HEK293 (cell line): ENCODE data around the gene ZNF865.

Experiments
- CTCF ChIA-PET: fragments of 350-600 bp; formaldehyde crosslinking; extraction: SDS; loops from one replicate; lab custom pipeline; 2021; ENCODE audit warnings: antibody characterized with exemption; lab: Yijun Ruan, JAX
- POLR2A ChIA-PET: fragments of 300-600 bp; formaldehyde crosslinking; extraction: SDS; loops from one replicate; lab custom pipeline; 2020; ENCODE audit warnings: antibody characterized with exemption, inconsistent platforms; lab: Yijun Ruan, JAX
- H3K27ac ChIP-seq: fragments of 200-500 bp; sonication (Bioruptor generic); 2 replicates; pipeline ENCODE4 v1.5.1; 2014; ENCODE audit warnings: low read depth, low read length, control low read depth, inconsistent platforms; ENCODE audit errors: extremely low read depth
- H3K36me3 ChIP-seq, 2 experiments: fragments of 200-500 bp in 1 of 2; sonication (Bioruptor generic) in 1 of 2; 1 replicate in 1 of 2; 2 replicates in 1 of 2; pipeline ENCODE4 v1.5.1; 2014 to 2017; ENCODE audit warnings: inconsistent platforms in 2 of 2, low read length in 2 of 2; ENCODE audit not compliant: control insufficient read depth in 2 of 2, insufficient read depth in 1 of 2
- H3K4me1 ChIP-seq: fragments of 200-500 bp; sonication (Bioruptor generic); 2 replicates; pipeline ENCODE4 v1.5.1; 2014; ENCODE audit warnings: mild to moderate bottlenecking, low read length, inconsistent platforms; ENCODE audit not compliant: control insufficient read depth, insufficient read depth
- H3K4me3 ChIP-seq: 2 replicates; pipeline ENCODE4 v1.5.1; 2011; ENCODE audit warnings: low read depth, mild to moderate bottlenecking, control low read depth, low read length, moderate library complexity
- H3K9me3 ChIP-seq: fragments of 200-500 bp; sonication (Bioruptor generic); 2 replicates; pipeline ENCODE4 v1.5.1; 2014; ENCODE audit warnings: low read depth, low read length, inconsistent platforms; ENCODE audit not compliant: control insufficient read depth, insufficient read depth
- CTCF ChIP-seq: fragments of 450-650 bp; formaldehyde crosslinking; IDR thresholded peaks from 2 replicates; pipeline ENCODE4 v1.5.1; 2016; ENCODE audit warnings: missing biosample characterization, missing genetic modification characterization
- FEZF1 ChIP-seq: fragments of 450-650 bp; formaldehyde crosslinking; IDR thresholded peaks from 2 replicates; pipeline ENCODE4 v1.5.1; 2016; ENCODE audit warnings: missing biosample characterization, missing genetic modification characterization
- HOXC10 ChIP-seq: sonication (generic); formaldehyde crosslinking; IDR thresholded peaks from 2 replicates; pipeline ENCODE4 v1.8.1; 2023; ENCODE audit warnings: mild to moderate bottlenecking, missing genetic modification reagents
- KLF16 ChIP-seq: fragments of 450-650 bp; formaldehyde crosslinking; IDR thresholded peaks from 2 replicates; pipeline ENCODE4 v1.5.1; 2017; ENCODE audit warnings: missing biosample characterization, missing genetic modification characterization
- KLF7 ChIP-seq: fragments of 450-650 bp; formaldehyde crosslinking; IDR thresholded peaks from 2 replicates; pipeline ENCODE4 v1.5.1; 2016; ENCODE audit warnings: missing biosample characterization, missing genetic modification characterization, borderline replicate concordance
- KLF8 ChIP-seq: fragments of 450-650 bp; formaldehyde crosslinking; IDR thresholded peaks from 2 replicates; pipeline ENCODE4 v1.5.1; 2016; ENCODE audit warnings: missing biosample characterization, missing genetic modification characterization
- PRDM1 ChIP-seq: fragments of 450-650 bp; formaldehyde crosslinking; IDR thresholded peaks from 2 replicates; pipeline ENCODE4; 2016; ENCODE audit warnings: missing biosample characterization, missing genetic modification characterization
- PRDM4 ChIP-seq: fragments of 450-650 bp; formaldehyde crosslinking; IDR thresholded peaks from 2 replicates; pipeline ENCODE4 v1.5.1; 2017; ENCODE audit warnings: missing biosample characterization, missing genetic modification characterization
- REPIN1 ChIP-seq: fragments of 450-650 bp; formaldehyde crosslinking; IDR thresholded peaks from 2 replicates; pipeline ENCODE4 v1.5.1; 2017; ENCODE audit warnings: missing biosample characterization, missing genetic modification characterization, low read depth
- SCRT1 ChIP-seq: fragments of 450-650 bp; formaldehyde crosslinking; IDR thresholded peaks from 2 replicates; pipeline ENCODE4 v1.5.1; 2016; ENCODE audit warnings: missing biosample characterization, missing genetic modification characterization, borderline replicate concordance
- ZBTB26 ChIP-seq: fragments of 450-650 bp; formaldehyde crosslinking; optimal IDR thresholded peaks from 2 replicates; pipeline ENCODE3; 2016; ENCODE audit warnings: missing biosample characterization, mild to moderate bottlenecking, missing genetic modification characterization
- ZBTB44 ChIP-seq: fragments of 450-650 bp; IDR thresholded peaks from 2 replicates; pipeline ENCODE4 v1.5.1; 2018; ENCODE audit warnings: missing biosample characterization, mild to moderate bottlenecking, missing genetic modification characterization
- ZFHX2 ChIP-seq: fragments of 450-650 bp; formaldehyde crosslinking; conservative IDR thresholded peaks from 2 replicates; pipeline ENCODE4 v1.5.1; 2016; ENCODE audit warnings: missing biosample characterization, missing genetic modification characterization
- ZNF114 ChIP-seq: fragments of 450-650 bp; formaldehyde crosslinking; IDR thresholded peaks from 2 replicates; pipeline ENCODE4 v1.5.0; 2017; ENCODE audit warnings: missing biosample characterization, missing genetic modification characterization
- ZNF211 ChIP-seq: fragments of 450-650 bp; formaldehyde crosslinking; IDR thresholded peaks from 2 replicates; pipeline ENCODE4 v1.5.1; 2016; ENCODE audit warnings: low read depth, missing biosample characterization, missing genetic modification characterization
- ZNF239 ChIP-seq: fragments of 450-650 bp; formaldehyde crosslinking; IDR thresholded peaks from 2 replicates; pipeline ENCODE4 v1.5.1; 2016; ENCODE audit warnings: missing biosample characterization, missing genetic modification characterization
- ZNF26 ChIP-seq: fragments of 450-650 bp; formaldehyde crosslinking; IDR thresholded peaks from 2 replicates; pipeline ENCODE4 v1.5.1; 2016; ENCODE audit warnings: missing biosample characterization, missing genetic modification characterization
- ZNF311 ChIP-seq: fragments of 450-650 bp; formaldehyde crosslinking; IDR thresholded peaks from 2 replicates; pipeline ENCODE4 v1.5.1; 2017; ENCODE audit warnings: missing biosample characterization, missing genetic modification characterization, borderline replicate concordance
- ZNF341 ChIP-seq: fragments of 450-650 bp; formaldehyde crosslinking; IDR thresholded peaks from 2 replicates; pipeline ENCODE4; 2016; ENCODE audit warnings: low read depth, missing biosample characterization, missing genetic modification characterization
- ZNF366 ChIP-seq: fragments of 450-650 bp; formaldehyde crosslinking; conservative IDR thresholded peaks from 2 replicates; pipeline ENCODE4 v1.5.1; 2016; ENCODE audit warnings: missing biosample characterization, missing genetic modification characterization
- ZNF488 ChIP-seq: fragments of 450-650 bp; formaldehyde crosslinking; IDR thresholded peaks from 2 replicates; pipeline ENCODE4 v1.5.1; 2016; ENCODE audit warnings: missing biosample characterization, missing genetic modification characterization
- ZNF623 ChIP-seq: fragments of 450-650 bp; formaldehyde crosslinking; IDR thresholded peaks from 2 replicates; pipeline ENCODE4 v1.5.1; 2016; ENCODE audit warnings: missing biosample characterization, missing genetic modification characterization
- ZNF776 ChIP-seq: fragments of 450-650 bp; formaldehyde crosslinking; IDR thresholded peaks from 2 replicates; pipeline ENCODE4 v1.5.0; 2017; ENCODE audit warnings: missing biosample characterization, missing genetic modification characterization, borderline replicate concordance
- ZSCAN23 ChIP-seq: fragments of 450-650 bp; formaldehyde crosslinking; IDR thresholded peaks from 2 replicates; pipeline ENCODE4 v1.5.1; 2016; ENCODE audit warnings: missing biosample characterization, missing genetic modification characterization
- ZXDB ChIP-seq: fragments of 450-650 bp; formaldehyde crosslinking; IDR thresholded peaks from 2 replicates; pipeline ENCODE4 v1.5.1; 2016; ENCODE audit warnings: missing biosample characterization, missing genetic modification characterization

ZNF865 gene

GRCh38 chr19:55640577-55641425 is 35.4 kb downstream of the ZNF865 start, which contains the start of gene ZNF580 (continued):
- TF ChIP-seq CTCF (tag by site-specific recombination) = peak; percentile 19; the same call in 1 of the 2 replicates

GRCh38 chr19:55641426-55642152 is 36.1 kb downstream of the ZNF865 start:
- Histone ChIP-seq H3K9me3 (no peaks in the 10 kb centered on the region), H3K27ac (peak overlapping the region; percentile 96), H3K36me3 (peaks cover 17 to 29% of the 10 kb centered on the region in 2 experiments; a peak in 2 of 3 replicates), H3K4me1 (peaks cover 20% of the 10 kb centered on the region), H3K4me3 (peak overlapping the region; percentile 61)
- ChIA-PET POLR2A (interaction anchor here (0.6 to 2.2 kb wide), 6 partner anchors 9 to 43 kb away, joined by 3 to 36 read pairs (median 4); partner anchors contain the start of genes FIZ1, U2AF2 and ZNF784), CTCF (interaction anchor here (0.9 to 1.9 kb wide), 3 partner anchors 9 to 52 kb away, joined by 4 to 8 read pairs (median 5); no protein-coding TSS in a partner anchor)
- TF ChIP-seq ZNF488 (no peak), ZNF239 (tag by site-specific recombination) (no peak), ZNF114 (tag by site-specific recombination) (no peak), REPIN1 (tag by site-specific recombination) (no peak), PRDM1 (tag by site-specific recombination) (peak; percentile 93), ZNF366 (tag by site-specific recombination) (peak; percentile 78), ZNF341 (tag by site-specific recombination) (no peak; the same call in 1 of the 2 replicates), ZXDB (peak; percentile 63), ZBTB44 (tag by site-specific recombination) (no peak), ZNF776 (tag by site-specific recombination) (no peak), ZNF311 (no peak), ZFHX2 (tag by site-specific recombination) (no peak), KLF8 (tag by site-specific recombination) (peak; percentile 71; the same call in 1 of the 2 replicates), HOXC10 (no peak), KLF7 (tag by site-specific recombination) (no peak), PRDM4 (tag by site-specific recombination) (no peak), ZSCAN23 (tag by site-specific recombination) (no peak), ZNF211 (tag by site-specific recombination) (no peak), FEZF1 (tag by site-specific recombination) (no peak), KLF16 (tag by site-specific recombination) (no peak), ZBTB26 (tag by site-specific recombination) (peak; percentile 1), ZNF623 (tag by site-specific recombination) (0 out of 2 replicates have a peak, but pooled peaks have one; percentile 7), SCRT1 (no peak), ZNF26 (tag by site-specific recombination) (no peak)
